Ishikawa (cell line): ENCODE results near the gene FDPS.
A peak's percentile ranks its signal among the peaks of the same experiment; 100 is the strongest.

ENCODE experiments used
- CEBPB ChIP-seq: IDR thresholded peaks from 2 replicates; pipeline ENCODE4 v1.6.1; 2012
- CREB1 ChIP-seq: IDR thresholded peaks from 2 replicates; pipeline ENCODE4 v1.6.1; 2012; ENCODE audit warnings: low read depth
- EGR1 ChIP-seq: IDR thresholded peaks from 2 replicates; pipeline ENCODE4 v1.6.1; 2012
- EP300 ChIP-seq: IDR thresholded peaks from 2 replicates; pipeline ENCODE4 v1.6.1; 2012; ENCODE audit warnings: borderline replicate concordance
- NFIC ChIP-seq: IDR thresholded peaks from 2 replicates; pipeline ENCODE4 v1.6.1; 2012
- RAD21 ChIP-seq: IDR thresholded peaks from 2 replicates; pipeline ENCODE4 v1.6.1; 2012; ENCODE audit warnings: low read depth
- TAF1 ChIP-seq: IDR thresholded peaks from 2 replicates; pipeline ENCODE4 v1.6.1; 2012; ENCODE audit warnings: low read depth, mild to moderate bottlenecking
- TCF12 ChIP-seq: IDR thresholded peaks from 2 replicates; pipeline ENCODE4 v1.6.1; 2012; ENCODE audit warnings: low read depth
- TEAD4 ChIP-seq: IDR thresholded peaks from 2 replicates; pipeline ENCODE4 v1.6.1; 2012
- YY1 ChIP-seq: IDR thresholded peaks from 2 replicates; pipeline ENCODE4 v1.6.1; 2012; ENCODE audit warnings: low read depth
- ZBTB7A ChIP-seq: IDR thresholded peaks from 2 replicates; pipeline ENCODE4 v1.6.1; 2012; ENCODE audit warnings: low read depth
- TF ChIP-seq, protein P1 (sequence below): IDR thresholded peaks from 2 replicates; pipeline ENCODE4 v1.6.1; 2012
- TF ChIP-seq, protein P2 (sequence below): IDR thresholded peaks from 2 replicates; pipeline ENCODE4 v1.6.1; 2012; ENCODE audit warnings: low read depth, mild to moderate bottlenecking
- TF ChIP-seq, protein P3 (sequence below): IDR thresholded peaks from 2 replicates; pipeline ENCODE4 v1.6.1; 2012

The FDPS gene

DNA sequence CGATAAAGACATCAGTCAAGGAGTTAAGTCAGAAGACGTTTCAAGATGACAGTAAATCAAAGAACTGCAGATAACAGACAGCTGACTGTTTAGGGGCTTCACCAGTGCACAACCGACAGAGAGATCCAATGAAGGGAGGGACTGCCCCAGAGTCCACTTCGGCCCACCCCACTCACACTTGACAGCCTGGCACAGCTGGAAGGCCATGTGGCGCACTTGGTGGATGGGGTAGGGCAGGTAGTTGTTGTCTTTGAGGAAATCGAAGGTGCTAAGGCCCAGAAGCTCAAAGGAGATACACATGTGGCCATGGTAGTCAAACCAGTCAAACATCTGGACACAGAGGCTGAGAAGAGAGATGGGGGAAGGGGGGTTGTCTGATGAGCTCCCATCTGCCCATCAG, 42.1 kb upstream of the FDPS start:
- no peak for TF ChIP-seq ZBTB7A

DNA sequence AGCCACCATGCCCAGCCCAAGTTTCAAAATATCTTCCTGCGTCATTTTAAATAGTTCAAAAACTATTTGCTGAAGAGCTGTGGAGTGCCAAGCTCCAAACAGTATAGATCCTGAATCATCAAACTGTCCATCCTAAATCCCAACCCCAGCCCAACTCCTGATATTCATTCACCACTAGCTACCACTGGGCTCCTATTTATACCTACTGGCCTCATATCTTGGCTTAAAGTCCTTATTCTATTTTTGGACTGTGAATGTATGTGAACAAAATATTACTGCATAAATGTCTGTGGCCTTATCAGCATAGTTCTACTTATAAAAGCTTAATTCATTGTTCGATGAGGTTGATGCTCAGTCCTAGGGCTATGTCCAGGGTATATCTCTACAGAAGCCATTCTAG, 41.3 kb upstream of the FDPS start:
- TF ChIP-seq EGR1 (no peak), CREB1 (no peak), ZBTB7A (no peak), NFIC (no peak), TEAD4 (no peak), CEBPB (no peak), TAF1 (no peak), YY1 (no peak), EP300 (no peak), RAD21 (no peak)
- TF ChIP-seq, protein P1, sequence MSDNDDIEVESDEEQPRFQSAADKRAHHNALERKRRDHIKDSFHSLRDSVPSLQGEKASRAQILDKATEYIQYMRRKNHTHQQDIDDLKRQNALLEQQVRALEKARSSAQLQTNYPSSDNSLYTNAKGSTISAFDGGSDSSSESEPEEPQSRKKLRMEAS, result no peak
- TF ChIP-seq, protein P2, sequence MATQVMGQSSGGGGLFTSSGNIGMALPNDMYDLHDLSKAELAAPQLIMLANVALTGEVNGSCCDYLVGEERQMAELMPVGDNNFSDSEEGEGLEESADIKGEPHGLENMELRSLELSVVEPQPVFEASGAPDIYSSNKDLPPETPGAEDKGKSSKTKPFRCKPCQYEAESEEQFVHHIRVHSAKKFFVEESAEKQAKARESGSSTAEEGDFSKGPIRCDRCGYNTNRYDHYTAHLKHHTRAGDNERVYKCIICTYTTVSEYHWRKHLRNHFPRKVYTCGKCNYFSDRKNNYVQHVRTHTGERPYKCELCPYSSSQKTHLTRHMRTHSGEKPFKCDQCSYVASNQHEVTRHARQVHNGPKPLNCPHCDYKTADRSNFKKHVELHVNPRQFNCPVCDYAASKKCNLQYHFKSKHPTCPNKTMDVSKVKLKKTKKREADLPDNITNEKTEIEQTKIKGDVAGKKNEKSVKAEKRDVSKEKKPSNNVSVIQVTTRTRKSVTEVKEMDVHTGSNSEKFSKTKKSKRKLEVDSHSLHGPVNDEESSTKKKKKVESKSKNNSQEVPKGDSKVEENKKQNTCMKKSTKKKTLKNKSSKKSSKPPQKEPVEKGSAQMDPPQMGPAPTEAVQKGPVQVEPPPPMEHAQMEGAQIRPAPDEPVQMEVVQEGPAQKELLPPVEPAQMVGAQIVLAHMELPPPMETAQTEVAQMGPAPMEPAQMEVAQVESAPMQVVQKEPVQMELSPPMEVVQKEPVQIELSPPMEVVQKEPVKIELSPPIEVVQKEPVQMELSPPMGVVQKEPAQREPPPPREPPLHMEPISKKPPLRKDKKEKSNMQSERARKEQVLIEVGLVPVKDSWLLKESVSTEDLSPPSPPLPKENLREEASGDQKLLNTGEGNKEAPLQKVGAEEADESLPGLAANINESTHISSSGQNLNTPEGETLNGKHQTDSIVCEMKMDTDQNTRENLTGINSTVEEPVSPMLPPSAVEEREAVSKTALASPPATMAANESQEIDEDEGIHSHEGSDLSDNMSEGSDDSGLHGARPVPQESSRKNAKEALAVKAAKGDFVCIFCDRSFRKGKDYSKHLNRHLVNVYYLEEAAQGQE, result no peak
- TF ChIP-seq, protein P3, sequence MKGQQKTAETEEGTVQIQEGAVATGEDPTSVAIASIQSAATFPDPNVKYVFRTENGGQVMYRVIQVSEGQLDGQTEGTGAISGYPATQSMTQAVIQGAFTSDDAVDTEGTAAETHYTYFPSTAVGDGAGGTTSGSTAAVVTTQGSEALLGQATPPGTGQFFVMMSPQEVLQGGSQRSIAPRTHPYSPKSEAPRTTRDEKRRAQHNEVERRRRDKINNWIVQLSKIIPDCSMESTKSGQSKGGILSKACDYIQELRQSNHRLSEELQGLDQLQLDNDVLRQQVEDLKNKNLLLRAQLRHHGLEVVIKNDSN, result no peak

DNA sequence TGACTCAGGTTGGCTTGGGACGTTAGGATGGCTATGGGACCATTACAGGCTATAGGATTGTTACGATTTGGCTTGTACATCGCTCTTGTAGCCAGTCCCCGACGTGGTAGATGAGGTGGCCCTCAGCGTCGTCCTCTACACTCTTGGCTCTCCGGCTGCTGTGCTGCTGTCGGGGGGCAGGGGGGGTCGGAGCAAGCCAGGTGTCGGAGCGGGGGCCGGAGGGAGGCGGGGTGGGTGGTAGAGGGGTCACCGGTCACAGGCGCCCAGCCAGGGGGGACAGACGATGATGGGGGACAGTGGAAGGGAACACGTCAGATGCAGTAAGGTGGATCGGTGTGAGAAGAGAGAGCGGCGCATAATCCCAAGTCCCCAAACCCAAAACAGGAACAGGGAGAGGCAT, 40.0 kb upstream of the FDPS start:
- TF ChIP-seq, protein P2, result no peak
- no peak for TF ChIP-seq YY1
- TF ChIP-seq TCF12, result no peak
- TF ChIP-seq NFIC, result no peak

DNA sequence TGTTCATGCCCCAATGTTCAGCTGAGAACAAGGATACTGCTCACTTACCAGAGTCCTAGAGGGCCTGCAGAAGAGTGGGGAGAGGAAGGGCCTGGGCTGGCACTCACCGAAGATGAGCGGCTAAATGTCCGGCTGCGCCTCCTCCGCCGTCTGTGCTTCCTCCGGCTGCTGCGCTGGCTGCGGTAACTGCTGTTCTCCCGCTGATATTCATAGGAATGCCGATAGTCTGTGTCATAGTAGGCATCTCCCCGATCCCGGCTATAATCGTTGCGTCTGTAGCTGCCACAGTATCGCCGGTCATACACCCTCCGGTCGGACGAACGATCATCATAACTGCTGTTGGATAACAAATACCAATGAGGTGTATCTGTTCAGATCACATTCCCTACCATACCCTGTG, 39.3 kb upstream of the FDPS start:
- TF ChIP-seq, protein P2, result no peak
- TF ChIP-seq, protein P3, result no peak
- no peak for TF ChIP-seq YY1
- TF ChIP-seq EP300, result no peak
- no peak for TF ChIP-seq RAD21
- no peak for TF ChIP-seq CEBPB

DNA sequence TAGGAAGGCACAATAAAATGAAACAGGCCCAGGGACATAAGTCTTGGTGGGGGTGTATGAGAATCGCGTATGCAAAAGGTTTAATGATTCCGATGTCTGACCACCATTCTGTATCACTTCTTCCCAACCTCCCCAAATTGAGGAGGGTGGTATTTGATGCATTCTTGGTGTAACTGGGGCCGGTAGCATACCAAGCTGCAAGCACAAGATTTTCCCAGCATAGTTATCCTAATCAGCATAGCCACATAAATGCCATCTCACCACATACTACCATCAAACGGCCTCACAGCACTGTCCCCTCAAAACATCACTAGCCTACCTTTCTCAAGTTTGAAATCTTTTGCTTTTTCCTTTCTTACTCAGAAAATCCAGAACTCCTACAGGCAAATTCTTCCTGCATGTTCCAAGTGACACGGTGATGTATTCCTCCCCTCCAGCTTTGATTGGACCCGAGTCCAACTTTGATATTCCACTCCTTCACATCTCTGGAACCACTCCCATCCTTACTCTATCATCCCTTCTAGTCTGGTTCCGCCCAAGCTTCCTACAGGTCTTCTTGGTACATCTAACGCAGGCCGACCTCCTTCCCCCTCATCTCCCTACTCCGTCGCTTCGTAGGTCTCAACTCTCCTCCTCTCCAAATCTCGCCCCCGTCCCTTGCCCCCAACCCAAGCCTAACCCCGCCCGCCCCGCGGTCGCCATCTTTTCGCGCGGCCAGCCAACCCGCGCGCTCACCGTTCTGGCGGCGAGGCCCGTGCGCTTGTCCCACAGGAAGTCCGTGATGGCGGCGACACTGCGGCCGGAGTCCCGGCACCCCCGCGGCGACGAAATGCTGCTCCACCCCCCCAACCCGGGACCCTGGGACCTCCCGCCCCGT, 36.0 kb upstream of the FDPS start:
- TF ChIP-seq YY1, result peak; percentile 90
- TF ChIP-seq EGR1, result no peak
- 0 out of 2 replicates have a peak, but pooled peaks have one; percentile 9 for TF ChIP-seq EP300
- TF ChIP-seq, protein P1, result no peak
